T-helper 1 cell treated with Interleukin-12 subunit alpha and Interleukin-12 subunit beta and Interleukin-4 antibody, amounts not matched to agents 30 ng/mL and 1 ng/mL, for 36 hours (primary cell): Measurements from ENCODE around the gene CD300H. TPM values are rescaled to one million over a fixed set of nuclear protein-coding genes. Genes with fewer than 3 reads are reported as not detected.

ENCODE experiments used
- intact Hi-C: fragments of 100-400 bp; cut with micrococcal nuclease; formaldehyde crosslinking; loops from one replicate; pipeline ENCODE4 v1.15.1; 2024
- total RNA-seq: library from RNA; stranded (reverse); gene quantifications from 2 replicates; pipeline ENCODE4 v1.2.3, GENCODE V29; 2022

CD300H gene
- total RNA-seq, 1 donor from 2014 or later, result not detected

GRCh38 chr17:74552037-74552436 lies 15.3 kb downstream of the CD300H start:
- intact Hi-C loops, result no loop called here

DNA sequence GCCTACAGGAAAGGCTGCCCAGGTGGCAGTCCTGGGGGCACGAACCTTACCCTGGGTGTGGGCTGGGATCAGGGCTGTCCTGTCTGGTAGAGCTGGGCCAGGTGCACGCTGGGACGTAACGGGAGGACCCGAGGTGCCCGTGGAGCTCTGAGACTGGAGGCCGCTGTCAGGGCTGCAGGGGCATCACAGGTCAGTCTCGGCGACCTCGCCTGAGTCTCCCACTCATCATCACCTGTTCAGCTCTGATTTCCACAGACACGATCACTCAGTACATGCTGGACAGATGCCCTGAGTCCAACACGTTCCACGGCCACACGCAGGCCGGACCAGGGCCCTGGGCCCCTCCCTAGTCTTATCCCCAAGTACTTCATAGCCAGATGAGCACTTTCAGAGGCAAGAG lies 16.7 kb downstream of the CD300H start:
- intact Hi-C loops, result no loop called here

- intact Hi-C loops, result no loop called here
Observed at GRCh38 chr17:74549343-74549742, 18.0 kb downstream of the CD300H start.

GRCh38 chr17:74547736-74548135 lies 19.6 kb downstream of the CD300H start:
- intact Hi-C loops, result no loop called here

DNA sequence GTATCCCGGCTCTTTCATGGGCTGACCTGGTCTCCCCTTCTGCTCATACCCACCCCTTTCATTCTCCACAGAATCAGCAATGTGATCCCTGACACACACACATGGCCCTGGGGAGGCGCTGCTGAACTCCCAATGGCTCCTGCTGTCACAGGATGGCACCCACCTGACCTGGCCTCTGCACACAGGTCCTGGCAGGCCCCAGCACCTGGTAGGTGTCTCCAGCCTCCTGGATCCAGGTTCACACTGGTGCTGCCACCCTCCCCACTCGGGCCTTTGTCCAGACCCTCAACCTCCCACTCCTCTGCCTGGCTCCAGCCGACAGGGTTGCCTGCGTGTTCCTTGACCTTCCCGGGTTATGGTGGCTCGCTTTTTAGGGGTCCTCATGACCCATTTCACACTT lies 20.0 kb downstream of the CD300H start:
- intact Hi-C loops, result no loop called here

DNA sequence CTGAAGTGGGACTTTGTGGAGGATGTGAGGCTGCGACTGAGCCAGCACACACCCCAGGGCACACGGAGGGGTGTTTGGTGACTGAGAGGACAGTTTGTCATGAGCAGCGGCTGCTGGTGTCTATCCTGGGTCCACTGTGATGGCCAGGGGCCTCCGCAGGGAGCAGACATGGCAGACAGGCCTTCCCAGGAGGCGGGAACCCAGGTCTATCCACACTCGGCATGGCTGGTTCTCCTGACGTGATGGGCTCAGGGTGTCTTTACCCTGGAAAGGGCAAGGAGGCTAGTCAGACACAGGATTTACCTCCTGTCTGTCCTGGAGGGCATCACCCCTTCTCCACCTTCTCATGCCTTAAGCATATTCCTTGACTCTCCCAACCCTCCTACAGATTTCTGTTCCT lies 20.7 kb downstream of the CD300H start:
- intact Hi-C loops, result no loop called here

DNA sequence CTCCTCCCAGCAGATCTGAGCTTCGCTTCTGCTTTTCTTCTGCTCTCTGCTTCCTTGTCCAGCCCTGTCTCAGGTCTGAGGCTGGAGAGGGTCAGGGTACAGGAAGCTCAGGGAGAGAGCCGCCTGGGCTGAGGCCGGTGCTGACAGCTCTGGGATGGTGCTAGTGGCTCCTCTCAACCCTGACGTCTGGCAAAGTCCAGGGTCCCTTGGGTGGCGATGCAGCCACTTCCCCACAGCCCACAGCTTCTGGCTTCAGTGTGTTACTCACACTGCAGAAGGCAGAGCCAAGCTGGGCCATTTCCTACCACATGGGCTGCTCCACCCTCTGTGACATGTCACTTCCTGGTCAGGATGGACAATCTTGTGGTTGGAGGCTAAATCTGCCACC lies 21.5 kb downstream of the CD300H start, which contains the start of gene CD300C:
CD300C (minus strand) TSS at position 273 of the 388 bp plus-strand sequence. CDS start 333 bp downstream, outside the sequence.
- intact Hi-C loops, result no loop called here

- intact Hi-C loops, result no loop called here
Observed at GRCh38 chr17:74544991-74545842, 22.1 kb downstream of the CD300H start.

GRCh38 chr17:74543891-74544760 lies 23.2 kb downstream of the CD300H start:
- intact Hi-C loops, result no loop called here

- intact Hi-C loops, result no loop called here
Observed at GRCh38 chr17:74543406-74543805, 23.9 kb downstream of the CD300H start.

- intact Hi-C loops, result no loop called here
Observed at GRCh38 chr17:74542727-74543383, 24.5 kb downstream of the CD300H start.

DNA sequence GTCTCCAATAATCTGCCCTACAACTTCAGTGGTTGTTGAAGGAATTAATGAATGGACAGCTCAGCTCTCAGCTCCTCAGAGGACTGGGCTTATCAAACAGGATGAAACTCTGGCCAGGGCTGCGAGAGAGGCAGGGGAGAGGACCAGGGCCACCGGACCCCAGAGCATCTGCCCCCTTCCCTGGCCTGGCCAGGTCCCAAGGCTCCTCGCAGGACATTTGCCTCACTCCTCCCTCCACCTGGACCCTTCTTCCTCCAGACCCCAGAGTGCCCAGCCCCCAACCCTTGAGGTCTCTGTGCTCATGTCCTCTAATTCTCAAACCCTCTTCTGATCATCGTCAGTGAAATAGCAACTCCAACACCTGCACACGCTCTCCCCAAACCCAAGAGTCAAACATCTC lies 25.1 kb downstream of the CD300H start:
- intact Hi-C loops, result no loop called here

DNA sequence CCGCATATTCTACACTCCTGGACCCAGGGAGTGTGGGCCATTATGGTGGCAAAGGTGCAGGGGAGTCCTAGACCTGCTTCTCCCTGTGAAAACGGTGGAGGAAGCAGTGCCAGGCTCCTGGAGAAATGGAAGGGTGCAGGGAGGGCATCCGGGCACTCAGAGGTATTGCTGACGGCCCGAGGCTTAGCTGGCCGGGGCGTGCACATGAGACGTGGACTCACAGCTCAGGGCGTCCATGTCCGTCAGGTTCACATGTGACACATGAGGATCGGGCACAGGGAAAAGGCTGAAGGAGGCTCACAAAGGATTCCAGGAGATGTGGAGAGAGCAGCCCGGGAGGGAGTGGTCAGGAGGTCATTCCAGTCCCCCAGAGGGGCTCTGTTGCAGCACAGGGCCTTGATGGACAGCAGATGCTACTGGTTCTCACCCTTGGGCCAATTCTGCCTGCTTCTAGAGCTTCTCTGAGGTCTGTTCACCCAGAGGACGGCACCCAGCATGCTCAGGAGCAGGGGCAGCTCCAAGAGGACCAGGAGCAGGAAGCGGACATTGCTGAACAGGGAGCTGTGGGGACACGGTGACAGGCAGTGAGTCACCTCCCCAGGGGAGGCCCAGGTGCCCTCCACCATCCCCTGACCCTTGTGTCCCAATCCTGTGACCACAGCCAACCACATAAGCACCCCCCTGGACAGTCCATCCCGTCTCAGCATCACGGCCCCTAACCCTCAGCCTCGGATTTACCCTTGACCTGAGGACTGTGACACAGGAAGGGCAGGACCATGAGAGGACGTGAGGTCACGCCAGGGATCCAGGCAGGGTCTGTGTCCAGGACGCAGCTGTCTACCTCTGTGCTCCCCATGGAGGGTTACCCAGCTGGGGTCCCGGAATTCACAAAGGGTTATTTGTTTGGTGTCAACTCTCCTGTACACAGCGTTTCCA lies 25.9 kb downstream of the CD300H start:
- intact Hi-C loops, result no loop called here

DNA sequence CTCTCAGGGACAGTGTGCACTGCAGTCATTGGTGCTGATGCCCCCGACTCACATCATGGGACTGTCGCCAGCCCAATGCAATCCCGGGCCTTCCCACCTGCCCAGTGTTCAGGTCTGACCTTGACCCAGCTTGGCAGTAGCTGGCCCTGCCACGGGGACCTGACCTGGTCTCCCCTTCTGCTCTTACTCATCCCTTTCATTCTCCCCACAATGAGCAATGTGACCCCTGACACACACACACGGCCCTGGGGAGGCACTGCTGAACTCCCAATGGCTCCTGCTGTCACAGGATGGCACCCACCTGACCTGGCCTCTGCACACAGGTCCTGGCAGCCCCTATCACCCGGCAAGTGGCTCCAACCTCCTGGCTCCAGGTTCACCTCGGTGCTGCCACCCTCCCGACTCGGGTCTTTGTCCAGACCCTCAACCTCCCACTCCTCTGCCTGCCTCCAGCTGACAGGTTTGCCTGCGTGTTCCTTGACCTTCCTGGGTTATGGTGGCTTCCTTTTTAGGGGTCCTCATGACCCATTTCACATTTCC lies 28.0 kb downstream of the CD300H start:
- intact Hi-C loops, result no loop called here

DNA sequence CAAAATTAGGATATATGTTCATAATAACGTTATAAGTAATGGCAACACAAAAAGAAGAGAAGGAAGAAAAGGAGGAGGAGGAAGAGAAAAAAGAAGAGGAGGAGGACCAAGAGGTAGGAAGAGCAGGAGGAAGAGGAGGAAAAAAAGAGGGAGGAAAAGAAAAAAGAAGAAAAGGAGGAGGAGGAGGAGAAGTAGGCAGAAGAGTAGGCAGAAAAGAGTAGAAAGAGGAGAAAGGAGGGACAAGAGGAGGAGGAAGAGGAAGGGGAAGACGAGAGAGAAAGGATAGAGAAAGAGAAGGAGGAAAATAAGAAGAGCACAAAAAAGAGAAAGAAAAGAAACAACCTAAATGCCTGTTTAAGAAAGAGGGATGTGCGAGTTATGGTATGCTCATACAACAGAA lies 30.4 kb downstream of the CD300H start:
- intact Hi-C loops, result no loop called here

DNA sequence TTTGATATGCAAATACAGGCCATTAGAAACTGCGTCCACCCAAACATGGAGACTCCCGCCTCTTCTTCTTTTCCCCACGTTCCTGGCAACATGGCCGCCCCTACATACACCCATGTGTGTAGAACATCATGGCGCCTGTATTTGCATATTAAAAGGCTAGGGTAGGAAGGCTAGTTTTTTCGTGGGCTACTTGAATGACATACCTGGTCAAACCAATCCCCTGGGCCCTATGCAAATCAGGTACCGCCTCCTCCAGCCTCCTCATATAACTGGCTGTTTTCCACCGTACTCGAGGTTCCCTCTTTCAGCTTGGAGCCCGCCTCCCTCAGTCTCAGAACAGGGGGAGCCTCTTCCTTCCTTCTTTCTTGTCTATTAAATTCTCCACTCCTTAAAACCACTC lies 35.2 kb downstream of the CD300H start:
- intact Hi-C loops, result no loop called here

DNA sequence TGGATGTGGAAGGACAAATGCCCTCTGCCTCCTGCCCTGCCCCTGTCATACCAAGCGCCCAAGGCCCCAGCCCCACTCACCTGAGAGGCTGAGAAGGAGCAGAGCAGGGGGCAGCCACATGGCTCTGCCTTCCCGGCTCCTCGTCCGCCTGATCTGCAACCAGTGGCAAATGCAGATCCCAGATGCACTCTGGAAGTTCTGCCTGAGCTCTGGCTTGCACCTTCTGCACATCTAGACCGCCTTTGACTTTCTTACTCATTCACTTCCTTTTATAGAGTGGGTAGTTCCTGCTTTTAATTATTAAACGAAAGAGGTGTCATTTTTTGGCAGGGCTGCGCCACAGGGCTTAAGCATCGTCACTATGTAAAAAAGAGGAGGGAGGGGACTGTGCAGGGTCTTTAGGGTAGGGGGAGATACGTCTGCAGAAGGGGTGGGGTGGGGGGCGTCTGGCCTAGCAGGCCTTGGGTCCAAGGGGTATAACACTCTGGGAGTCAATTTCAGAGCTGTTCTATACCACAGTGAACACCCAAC lies 36.0 kb downstream of the CD300H start, which contains the start of gene CD300LB:
CD300LB (minus strand) TSS at position 245 of the 531 bp plus-strand sequence; CDS start at position 120, 125 bp downstream.
- intact Hi-C loops, result no loop called here

DNA sequence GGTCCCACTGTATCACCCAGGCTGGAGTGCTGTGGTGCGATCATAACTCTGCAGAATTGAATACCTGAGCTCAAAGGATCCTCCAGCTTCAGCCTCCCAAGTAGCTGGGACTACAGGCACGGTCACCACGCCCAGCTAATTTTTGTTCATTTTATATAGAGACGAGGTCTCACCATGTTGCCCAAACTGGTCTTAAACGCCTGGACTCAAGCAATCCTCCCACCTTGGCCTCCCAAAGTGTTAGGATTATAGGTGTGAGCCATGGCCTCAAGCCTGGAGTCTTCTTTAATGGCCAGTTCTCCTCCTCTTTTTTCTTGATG lies 36.5 kb downstream of the CD300H start:
- intact Hi-C loops, result no loop called here

- intact Hi-C loops, result no loop called here
Observed at GRCh38 chr17:74529243-74529642, 38.1 kb downstream of the CD300H start.
